HEK293 (cell line): ENCODE data around the gene THSD4.

Experiments used
- CTCF ChIA-PET: fragments of 350-600 bp; formaldehyde crosslinking; extraction: SDS; loops from one replicate; lab custom pipeline; 2021; ENCODE audit warnings: antibody characterized with exemption; lab: Yijun Ruan, JAX
- POLR2A ChIA-PET: fragments of 300-600 bp; formaldehyde crosslinking; extraction: SDS; loops from one replicate; lab custom pipeline; 2020; ENCODE audit warnings: antibody characterized with exemption, inconsistent platforms; lab: Yijun Ruan, JAX
- H3K27ac ChIP-seq: fragments of 200-500 bp; sonication (Bioruptor generic); 2 replicates; pipeline ENCODE4 v1.5.1; 2014; ENCODE audit warnings: low read depth, low read length, control low read depth, inconsistent platforms; ENCODE audit errors: extremely low read depth
- H3K36me3 ChIP-seq, 2 experiments: fragments of 200-500 bp in 1 of 2; sonication (Bioruptor generic) in 1 of 2; 1 replicate in 1 of 2; 2 replicates in 1 of 2; pipeline ENCODE4 v1.5.1; 2014 to 2017; ENCODE audit warnings: inconsistent platforms in 2 of 2, low read length in 2 of 2; ENCODE audit not compliant: control insufficient read depth in 2 of 2, insufficient read depth in 1 of 2
- H3K4me1 ChIP-seq: fragments of 200-500 bp; sonication (Bioruptor generic); 2 replicates; pipeline ENCODE4 v1.5.1; 2014; ENCODE audit warnings: mild to moderate bottlenecking, low read length, inconsistent platforms; ENCODE audit not compliant: control insufficient read depth, insufficient read depth
- H3K4me3 ChIP-seq: 2 replicates; pipeline ENCODE4 v1.5.1; 2011; ENCODE audit warnings: low read depth, mild to moderate bottlenecking, control low read depth, low read length, moderate library complexity
- H3K9me3 ChIP-seq: fragments of 200-500 bp; sonication (Bioruptor generic); 2 replicates; pipeline ENCODE4 v1.5.1; 2014; ENCODE audit warnings: low read depth, low read length, inconsistent platforms; ENCODE audit not compliant: control insufficient read depth, insufficient read depth
- OSR2 ChIP-seq: fragments of 450-650 bp; formaldehyde crosslinking; IDR thresholded peaks from 2 replicates; pipeline ENCODE4 v1.5.1; 2016; ENCODE audit warnings: missing biosample characterization, missing genetic modification characterization
- ZBTB48 ChIP-seq: fragments of 450-650 bp; formaldehyde crosslinking; IDR thresholded peaks from 2 replicates; pipeline ENCODE4 v1.5.1; 2016; ENCODE audit warnings: missing biosample characterization, missing genetic modification characterization
- ZIC2 ChIP-seq: fragments of 450-650 bp; formaldehyde crosslinking; IDR thresholded peaks from 2 replicates; pipeline ENCODE4 v1.5.1; 2016; ENCODE audit warnings: missing biosample characterization, missing genetic modification characterization
- ZNF132 ChIP-seq: fragments of 450-650 bp; formaldehyde crosslinking; IDR thresholded peaks from 2 replicates; pipeline ENCODE4 v1.5.1; 2017; ENCODE audit warnings: missing biosample characterization, missing genetic modification characterization, borderline replicate concordance
- ZNF155 ChIP-seq: fragments of 450-650 bp; formaldehyde crosslinking; IDR thresholded peaks from 2 replicates; pipeline ENCODE4 v1.5.1; 2016; ENCODE audit warnings: missing biosample characterization, missing genetic modification characterization
- ZNF184 ChIP-seq: fragments of 450-650 bp; IDR thresholded peaks from 2 replicates; pipeline ENCODE4 v1.5.1; 2018; ENCODE audit warnings: missing biosample characterization, mild to moderate bottlenecking, missing genetic modification characterization
- ZNF23 ChIP-seq: fragments of 450-650 bp; formaldehyde crosslinking; IDR thresholded peaks from 2 replicates; pipeline ENCODE4 v1.5.1; 2016; ENCODE audit warnings: missing biosample characterization, missing genetic modification characterization, borderline replicate concordance
- ZNF274 ChIP-seq, 2 experiments: fragments of 200-500 bp in 1 of 2; fragments of 450-650 bp in 1 of 2; sonication (Bioruptor generic) in 1 of 2; formaldehyde crosslinking in 1 of 2; IDR thresholded peaks; 2 replicates each; pipeline versions ENCODE4 v1.5.1 to v1.6.1; 2014 to 2016; ENCODE audit warnings: borderline replicate concordance in 1 of 2, inconsistent platforms in 1 of 2, low read length in 1 of 2, missing biosample characterization in 1 of 2, missing genetic modification characterization in 1 of 2
- ZNF311 ChIP-seq: fragments of 450-650 bp; formaldehyde crosslinking; IDR thresholded peaks from 2 replicates; pipeline ENCODE4 v1.5.1; 2017; ENCODE audit warnings: missing biosample characterization, missing genetic modification characterization, borderline replicate concordance
- ZNF335 ChIP-seq: fragments of 450-650 bp; formaldehyde crosslinking; conservative IDR thresholded peaks from 2 replicates; pipeline ENCODE4 v1.5.1; 2016; ENCODE audit warnings: missing biosample characterization, missing genetic modification characterization
- ZNF391 ChIP-seq: fragments of 450-650 bp; formaldehyde crosslinking; IDR thresholded peaks from 2 replicates; pipeline ENCODE4 v1.5.1; 2016; ENCODE audit warnings: low read depth, missing biosample characterization, missing genetic modification characterization, borderline replicate concordance
- ZNF473 ChIP-seq: fragments of 450-650 bp; formaldehyde crosslinking; IDR thresholded peaks from 2 replicates; pipeline ENCODE4 v1.5.1; 2017; ENCODE audit warnings: missing biosample characterization, missing genetic modification characterization
- ZNF510 ChIP-seq: fragments of 450-650 bp; formaldehyde crosslinking; IDR thresholded peaks from 2 replicates; pipeline ENCODE4 v1.5.1; 2018; ENCODE audit warnings: mild to moderate bottlenecking, missing genetic modification characterization, missing biosample characterization; ENCODE audit not compliant: insufficient replicate concordance
- ZNF561 ChIP-seq: fragments of 450-650 bp; IDR thresholded peaks from 2 replicates; pipeline ENCODE4 v1.5.1; 2018; ENCODE audit warnings: missing biosample characterization, missing genetic modification characterization, borderline replicate concordance
- ZNF660 ChIP-seq: fragments of 450-650 bp; IDR thresholded peaks from 2 replicates; pipeline ENCODE4 v1.5.1; 2018; ENCODE audit warnings: missing biosample characterization, mild to moderate bottlenecking, missing genetic modification characterization
- ZNF664 ChIP-seq: fragments of 450-650 bp; formaldehyde crosslinking; IDR thresholded peaks from 2 replicates; pipeline ENCODE4 v1.5.1; 2016; ENCODE audit warnings: missing biosample characterization, missing genetic modification characterization
- ZNF776 ChIP-seq: fragments of 450-650 bp; formaldehyde crosslinking; IDR thresholded peaks from 2 replicates; pipeline ENCODE4 v1.5.0; 2017; ENCODE audit warnings: missing biosample characterization, missing genetic modification characterization, borderline replicate concordance
- TF ChIP-seq, protein P1 (sequence below): fragments of 450-650 bp; formaldehyde crosslinking; IDR thresholded peaks from 2 replicates; pipeline ENCODE4 v1.5.1; 2016; ENCODE audit warnings: missing biosample characterization, missing genetic modification characterization
- TF ChIP-seq, protein P2 (sequence below): fragments of 450-650 bp; formaldehyde crosslinking; IDR thresholded peaks from 2 replicates; pipeline ENCODE4 v1.5.1; 2016; ENCODE audit warnings: missing biosample characterization, missing genetic modification characterization
- TF ChIP-seq, protein P3 (sequence below): fragments of 450-650 bp; formaldehyde crosslinking; IDR thresholded peaks from 2 replicates; pipeline ENCODE4 v1.5.1; 2016; ENCODE audit warnings: missing biosample characterization, missing genetic modification characterization
- TF ChIP-seq, protein P4 (sequence below): fragments of 450-650 bp; formaldehyde crosslinking; IDR thresholded peaks from 2 replicates; pipeline ENCODE4 v1.5.1; 2017; ENCODE audit warnings: missing biosample characterization, missing genetic modification characterization
- TF ChIP-seq, protein P5 (sequence below): fragments of 450-650 bp; formaldehyde crosslinking; IDR thresholded peaks from 2 replicates; pipeline ENCODE4 v1.5.1; 2016; ENCODE audit warnings: missing biosample characterization, missing genetic modification characterization, low read depth

Gene THSD4

DNA sequence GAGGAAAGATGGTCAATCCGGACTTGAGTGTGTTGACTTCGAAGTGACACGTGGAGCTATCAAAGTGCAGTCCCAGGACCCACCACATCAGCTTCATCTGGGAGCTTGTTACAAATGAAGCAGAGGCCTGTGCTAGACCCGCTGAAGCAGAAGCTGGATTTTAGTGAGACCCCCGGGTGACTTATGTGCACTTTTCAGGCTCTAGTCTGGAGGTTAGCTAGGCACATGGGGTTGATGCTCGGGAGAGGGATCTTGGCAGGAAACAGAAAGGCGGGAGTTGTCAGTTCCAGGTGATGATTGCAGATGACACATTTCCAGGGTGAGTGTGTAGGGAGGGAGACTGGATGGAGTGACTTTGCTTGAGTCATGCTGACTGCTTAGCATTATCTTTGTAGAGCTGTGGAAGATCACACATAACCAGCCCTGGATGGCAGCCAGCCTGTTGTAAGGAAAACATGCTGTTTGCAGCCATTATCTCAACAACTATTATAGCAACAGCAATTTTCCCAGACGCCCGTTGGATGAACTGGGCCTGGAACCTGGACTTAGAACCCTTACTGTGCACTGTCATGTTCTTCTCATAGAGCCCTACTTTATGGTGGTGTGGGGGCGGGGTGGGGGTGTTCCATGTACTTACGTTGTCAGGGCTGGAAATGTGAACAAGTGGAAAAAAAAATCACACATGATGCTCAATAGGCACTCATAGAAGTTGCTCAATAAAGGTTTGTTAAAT is 122.4 kb downstream of the THSD4 start (continued):
- TF ChIP-seq, protein P1, sequence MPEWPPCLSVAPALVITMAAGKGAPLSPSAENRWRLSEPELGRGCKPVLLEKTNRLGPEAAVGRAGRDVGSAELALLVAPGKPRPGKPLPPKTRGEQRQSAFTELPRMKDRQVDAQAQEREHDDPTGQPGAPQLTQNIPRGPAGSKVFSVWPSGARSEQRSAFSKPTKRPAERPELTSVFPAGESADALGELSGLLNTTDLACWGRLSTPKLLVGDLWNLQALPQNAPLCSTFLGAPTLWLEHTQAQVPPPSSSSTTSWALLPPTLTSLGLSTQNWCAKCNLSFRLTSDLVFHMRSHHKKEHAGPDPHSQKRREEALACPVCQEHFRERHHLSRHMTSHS (tag by site-specific recombination): no peak
- 0 out of 2 replicates have a peak, but pooled peaks have one; percentile 46 for TF ChIP-seq ZNF561
- no peak for TF ChIP-seq ZNF132 (tag by site-specific recombination)
- TF ChIP-seq ZNF23: no peak
- 0 out of 2 replicates have a peak, but pooled peaks have one; percentile 21 for TF ChIP-seq ZBTB48
- TF ChIP-seq ZNF274 (IDR thresholded peaks at IDR 0.05; ENCODE audit: low read length): no peak
- TF ChIP-seq ZNF274 (tag by site-specific recombination; IDR thresholded peaks at IDR 0.05; ENCODE audit: borderline replicate concordance): no peak
- no peak for TF ChIP-seq ZNF155 (tag by site-specific recombination)
- peak; percentile 39; the same call in 1 of the 2 replicates for TF ChIP-seq ZNF335
- no peak for TF ChIP-seq ZNF391 (tag by site-specific recombination)
- no peak for TF ChIP-seq ZNF776 (tag by site-specific recombination)
- TF ChIP-seq OSR2 (tag by site-specific recombination): no peak
- no peak for TF ChIP-seq ZNF510
- TF ChIP-seq ZNF473 (tag by site-specific recombination): no peak
- TF ChIP-seq, protein P2, sequence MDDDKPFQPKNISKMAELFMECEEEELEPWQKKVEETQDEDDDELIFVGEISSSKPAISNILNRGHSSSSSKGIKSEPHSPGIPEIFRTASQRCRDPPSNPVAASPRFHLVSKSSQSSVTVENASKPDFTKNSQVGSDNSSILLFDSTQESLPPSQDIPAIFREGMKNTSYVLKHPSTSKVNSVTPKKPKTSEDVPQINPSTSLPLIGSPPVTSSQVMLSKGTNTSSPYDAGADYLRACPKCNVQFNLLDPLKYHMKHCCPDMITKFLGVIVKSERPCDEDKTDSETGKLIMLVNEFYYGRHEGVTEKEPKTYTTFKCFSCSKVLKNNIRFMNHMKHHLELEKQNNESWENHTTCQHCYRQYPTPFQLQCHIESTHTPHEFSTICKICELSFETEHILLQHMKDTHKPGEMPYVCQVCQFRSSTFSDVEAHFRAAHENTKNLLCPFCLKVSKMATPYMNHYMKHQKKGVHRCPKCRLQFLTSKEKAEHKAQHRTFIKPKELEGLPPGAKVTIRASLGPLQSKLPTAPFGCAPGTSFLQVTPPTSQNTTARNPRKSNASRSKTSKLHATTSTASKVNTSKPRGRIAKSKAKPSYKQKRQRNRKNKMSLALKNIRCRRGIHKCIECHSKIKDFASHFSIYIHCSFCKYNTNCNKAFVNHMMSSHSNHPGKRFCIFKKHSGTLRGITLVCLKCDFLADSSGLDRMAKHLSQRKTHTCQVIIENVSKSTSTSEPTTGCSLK (tag by site-specific recombination): no peak
- peak; percentile 94 for TF ChIP-seq ZNF664 (tag by site-specific recombination)
- TF ChIP-seq ZNF311 (tag by site-specific recombination): no peak
- TF ChIP-seq, protein P3, sequence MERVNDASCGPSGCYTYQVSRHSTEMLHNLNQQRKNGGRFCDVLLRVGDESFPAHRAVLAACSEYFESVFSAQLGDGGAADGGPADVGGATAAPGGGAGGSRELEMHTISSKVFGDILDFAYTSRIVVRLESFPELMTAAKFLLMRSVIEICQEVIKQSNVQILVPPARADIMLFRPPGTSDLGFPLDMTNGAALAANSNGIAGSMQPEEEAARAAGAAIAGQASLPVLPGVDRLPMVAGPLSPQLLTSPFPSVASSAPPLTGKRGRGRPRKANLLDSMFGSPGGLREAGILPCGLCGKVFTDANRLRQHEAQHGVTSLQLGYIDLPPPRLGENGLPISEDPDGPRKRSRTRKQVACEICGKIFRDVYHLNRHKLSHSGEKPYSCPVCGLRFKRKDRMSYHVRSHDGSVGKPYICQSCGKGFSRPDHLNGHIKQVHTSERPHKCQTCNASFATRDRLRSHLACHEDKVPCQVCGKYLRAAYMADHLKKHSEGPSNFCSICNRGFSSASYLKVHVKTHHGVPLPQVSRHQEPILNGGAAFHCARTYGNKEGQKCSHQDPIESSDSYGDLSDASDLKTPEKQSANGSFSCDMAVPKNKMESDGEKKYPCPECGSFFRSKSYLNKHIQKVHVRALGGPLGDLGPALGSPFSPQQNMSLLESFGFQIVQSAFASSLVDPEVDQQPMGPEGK (tag by site-specific recombination): peak; percentile 48; the same call in 1 of the 2 replicates
- TF ChIP-seq ZIC2 (tag by site-specific recombination): 0 out of 2 replicates have a peak, but pooled peaks have one; percentile 26

DNA sequence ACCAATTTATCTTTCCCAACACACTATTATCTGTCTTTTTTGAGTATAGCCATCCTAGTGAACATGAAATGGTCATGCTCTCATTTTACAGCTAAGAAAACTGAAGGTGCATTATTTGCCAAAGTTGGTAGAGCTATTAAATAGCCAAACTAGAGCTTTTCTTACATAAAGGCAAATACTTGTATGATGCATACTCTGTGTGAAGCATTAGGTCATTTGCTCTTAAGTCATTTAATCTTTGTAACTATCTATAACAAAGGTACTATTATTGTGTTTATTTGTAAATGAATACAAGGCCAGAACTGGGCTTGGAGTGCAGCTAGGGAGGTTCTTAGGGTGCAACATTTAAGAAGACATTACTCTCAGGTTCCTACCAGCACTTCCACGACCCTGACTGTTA is 123.7 kb downstream of the THSD4 start:
- Histone ChIP-seq H3K36me3 (no peaks in the 10 kb centered on the region), H3K4me1 (peaks cover 19% of the 10 kb centered on the region), H3K4me3 (no peak overlapping the region), H3K9me3 (no peaks in the 10 kb centered on the region; the same call in 1 of the 2 replicates), H3K27ac (no peak overlapping the region)
- POLR2A ChIA-PET: no interaction called here
- CTCF ChIA-PET: interaction anchor here (0.6 to 1.4 kb wide), 5 partner anchors 13 to 1761 kb away, joined by 3 read pairs; no protein-coding TSS in a partner anchor
- TF ChIP-seq ZNF660 (tag by site-specific recombination) (peak; percentile 96), ZNF184 (no peak)
- TF ChIP-seq, protein P4, sequence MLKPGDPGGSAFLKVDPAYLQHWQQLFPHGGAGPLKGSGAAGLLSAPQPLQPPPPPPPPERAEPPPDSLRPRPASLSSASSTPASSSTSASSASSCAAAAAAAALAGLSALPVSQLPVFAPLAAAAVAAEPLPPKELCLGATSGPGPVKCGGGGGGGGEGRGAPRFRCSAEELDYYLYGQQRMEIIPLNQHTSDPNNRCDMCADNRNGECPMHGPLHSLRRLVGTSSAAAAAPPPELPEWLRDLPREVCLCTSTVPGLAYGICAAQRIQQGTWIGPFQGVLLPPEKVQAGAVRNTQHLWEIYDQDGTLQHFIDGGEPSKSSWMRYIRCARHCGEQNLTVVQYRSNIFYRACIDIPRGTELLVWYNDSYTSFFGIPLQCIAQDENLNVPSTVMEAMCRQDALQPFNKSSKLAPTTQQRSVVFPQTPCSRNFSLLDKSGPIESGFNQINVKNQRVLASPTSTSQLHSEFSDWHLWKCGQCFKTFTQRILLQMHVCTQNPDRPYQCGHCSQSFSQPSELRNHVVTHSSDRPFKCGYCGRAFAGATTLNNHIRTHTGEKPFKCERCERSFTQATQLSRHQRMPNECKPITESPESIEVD (tag by site-specific recombination): no peak
- TF ChIP-seq, protein P5, sequence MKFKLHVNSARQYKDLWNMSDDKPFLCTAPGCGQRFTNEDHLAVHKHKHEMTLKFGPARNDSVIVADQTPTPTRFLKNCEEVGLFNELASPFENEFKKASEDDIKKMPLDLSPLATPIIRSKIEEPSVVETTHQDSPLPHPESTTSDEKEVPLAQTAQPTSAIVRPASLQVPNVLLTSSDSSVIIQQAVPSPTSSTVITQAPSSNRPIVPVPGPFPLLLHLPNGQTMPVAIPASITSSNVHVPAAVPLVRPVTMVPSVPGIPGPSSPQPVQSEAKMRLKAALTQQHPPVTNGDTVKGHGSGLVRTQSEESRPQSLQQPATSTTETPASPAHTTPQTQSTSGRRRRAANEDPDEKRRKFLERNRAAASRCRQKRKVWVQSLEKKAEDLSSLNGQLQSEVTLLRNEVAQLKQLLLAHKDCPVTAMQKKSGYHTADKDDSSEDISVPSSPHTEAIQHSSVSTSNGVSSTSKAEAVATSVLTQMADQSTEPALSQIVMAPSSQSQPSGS (tag by site-specific recombination): 0 out of 2 replicates have a peak, but pooled peaks have one; percentile 9
